Nephron progenitor cell (in vitro differentiated cells): ENCODE measurements around the gene USP51.
"Not testable (repeated sequence)": the region's sequence is repeated elsewhere in the genome, so short reads cannot be mapped to it uniquely, and the experiment has no call there.

Experiments
- DNase-seq: peaks from one replicate; pipeline ENCODE4 v3.0.0; 2021
- H3K27ac Mint-ChIP-seq: 2 replicates; pipeline ENCODE4 v1.8.0; 2021; ENCODE audit warnings: mild to moderate bottlenecking, moderate library complexity, mixed read lengths
- H3K27me3 Mint-ChIP-seq: 2 replicates; pipeline ENCODE4 v1.8.0; 2021; ENCODE audit warnings: mild to moderate bottlenecking, low read depth, mixed read lengths; ENCODE audit not compliant: poor library complexity
- H3K36me3 Mint-ChIP-seq: 2 replicates; pipeline ENCODE4 v1.8.0; 2021; ENCODE audit warnings: low read depth, mixed read lengths
- H3K4me1 Mint-ChIP-seq: 2 replicates; pipeline ENCODE4 v1.8.0; 2021; ENCODE audit warnings: mixed read lengths
- H3K4me3 Mint-ChIP-seq: 2 replicates; pipeline ENCODE4 v1.8.0; 2021; ENCODE audit warnings: mild to moderate bottlenecking, moderate library complexity, mixed read lengths
- H3K9me3 Mint-ChIP-seq: 2 replicates; pipeline ENCODE4 v1.8.0; 2021; ENCODE audit warnings: mild to moderate bottlenecking, moderate library complexity, mixed read lengths
- TF ChIP-seq, protein P1 (sequence below): fragments of 200-600 bp; sonication (generic); IDR thresholded peaks from 2 replicates; pipeline ENCODE4 v1.5.0; 2021; ENCODE audit warnings: antibody characterized with exemption

The USP51 gene

DNA sequence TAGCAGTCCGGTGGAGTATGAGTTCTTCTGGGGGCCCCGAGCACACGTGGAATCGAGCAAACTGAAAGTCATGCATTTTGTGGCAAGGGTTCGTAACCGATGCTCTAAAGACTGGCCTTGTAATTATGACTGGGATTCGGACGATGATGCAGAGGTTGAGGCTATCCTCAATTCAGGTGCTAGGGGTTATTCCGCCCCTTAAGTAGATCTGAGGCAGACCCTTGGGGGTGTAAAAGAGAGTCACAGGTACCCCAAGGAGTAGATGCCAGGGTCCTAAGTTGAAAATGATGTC is 36.9 kb downstream of the USP51 start:
- Mint-ChIP-seq H3K4me1 (no peaks in the 10 kb centered on the region), H3K4me3 (peak overlapping the region; percentile 92), H3K27me3 (peaks cover 5% of the 10 kb centered on the region), H3K27ac (no peak overlapping the region), H3K9me3 (peaks cover 31% of the 10 kb centered on the region), H3K36me3 (no peaks in the 10 kb centered on the region)
- TF ChIP-seq, protein P1, sequence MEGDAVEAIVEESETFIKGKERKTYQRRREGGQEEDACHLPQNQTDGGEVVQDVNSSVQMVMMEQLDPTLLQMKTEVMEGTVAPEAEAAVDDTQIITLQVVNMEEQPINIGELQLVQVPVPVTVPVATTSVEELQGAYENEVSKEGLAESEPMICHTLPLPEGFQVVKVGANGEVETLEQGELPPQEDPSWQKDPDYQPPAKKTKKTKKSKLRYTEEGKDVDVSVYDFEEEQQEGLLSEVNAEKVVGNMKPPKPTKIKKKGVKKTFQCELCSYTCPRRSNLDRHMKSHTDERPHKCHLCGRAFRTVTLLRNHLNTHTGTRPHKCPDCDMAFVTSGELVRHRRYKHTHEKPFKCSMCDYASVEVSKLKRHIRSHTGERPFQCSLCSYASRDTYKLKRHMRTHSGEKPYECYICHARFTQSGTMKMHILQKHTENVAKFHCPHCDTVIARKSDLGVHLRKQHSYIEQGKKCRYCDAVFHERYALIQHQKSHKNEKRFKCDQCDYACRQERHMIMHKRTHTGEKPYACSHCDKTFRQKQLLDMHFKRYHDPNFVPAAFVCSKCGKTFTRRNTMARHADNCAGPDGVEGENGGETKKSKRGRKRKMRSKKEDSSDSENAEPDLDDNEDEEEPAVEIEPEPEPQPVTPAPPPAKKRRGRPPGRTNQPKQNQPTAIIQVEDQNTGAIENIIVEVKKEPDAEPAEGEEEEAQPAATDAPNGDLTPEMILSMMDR: no peak
- DNase-seq: no peak

DNA sequence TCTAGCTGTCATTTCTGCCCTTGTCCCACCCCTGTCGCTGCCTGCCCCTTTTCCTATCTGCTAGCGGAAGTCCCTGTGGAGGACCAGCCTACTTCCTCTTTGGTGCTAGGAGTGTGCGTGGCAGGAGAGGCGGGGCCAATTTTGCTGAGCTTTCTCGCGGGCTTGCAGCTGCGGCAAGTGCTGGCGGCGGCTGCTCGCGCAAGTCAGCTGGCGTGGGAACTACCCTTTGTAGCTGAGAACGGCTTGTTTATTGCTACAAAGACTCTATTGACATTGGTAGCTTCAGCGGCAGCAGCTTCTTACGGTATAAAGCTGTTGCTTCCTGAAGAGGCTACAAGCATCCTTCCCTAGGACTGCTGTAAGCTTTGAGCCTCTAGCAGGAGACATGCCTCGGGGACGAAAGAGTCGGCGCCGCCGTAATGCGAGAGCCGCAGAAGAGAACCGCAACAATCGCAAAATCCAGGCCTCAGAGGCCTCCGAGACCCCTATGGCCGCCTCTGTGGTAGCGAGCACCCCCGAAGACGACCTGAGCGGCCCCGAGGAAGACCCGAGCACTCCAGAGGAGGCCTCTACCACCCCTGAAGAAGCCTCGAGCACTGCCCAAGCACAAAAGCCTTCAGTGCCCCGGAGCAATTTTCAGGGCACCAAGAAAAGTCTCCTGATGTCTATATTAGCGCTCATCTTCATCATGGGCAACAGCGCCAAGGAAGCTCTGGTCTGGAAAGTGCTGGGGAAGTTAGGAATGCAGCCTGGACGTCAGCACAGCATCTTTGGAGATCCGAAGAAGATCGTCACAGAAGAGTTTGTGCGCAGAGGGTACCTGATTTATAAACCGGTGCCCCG is 37.4 kb downstream of the USP51 start, which contains the start of gene MAGEH1:
Gene MAGEH1 (plus strand): TSS at position 138 of the 843 bp plus-strand sequence. CDS start 248 bp downstream, at position 386.
- TF ChIP-seq, protein P1: no peak
- Mint-ChIP-seq H3K27ac (peak within 1 kb of the TSS; percentile 72), H3K4me1 (no peaks in the 10 kb centered on the region), H3K27me3 (peaks cover 5% of the 10 kb centered on the region), H3K4me3 (peak within 1 kb of the TSS; percentile 92), H3K9me3 (peaks cover 36% of the 10 kb centered on the region), H3K36me3 (no peaks in the 10 kb centered on the region)
- peak; percentile 69 for DNase-seq

DNA sequence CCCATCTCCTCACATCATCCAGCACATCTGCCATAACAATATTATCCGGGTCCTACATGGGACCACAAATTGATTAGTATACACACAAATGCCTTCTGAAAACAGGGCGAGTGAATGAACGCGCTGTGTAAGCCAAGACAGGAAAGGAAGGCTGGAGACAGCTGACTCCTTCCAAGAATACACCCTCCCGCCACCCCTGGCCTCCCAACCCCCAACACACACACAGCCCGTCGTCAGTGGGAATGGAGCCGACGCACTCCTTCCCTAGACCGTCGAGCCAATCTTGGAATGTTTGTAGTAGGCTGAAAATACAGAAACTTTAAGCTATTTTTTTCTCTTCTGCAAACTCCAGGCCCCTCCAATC is 38.0 kb downstream of the USP51 start:
- Mint-ChIP-seq H3K27ac (no peak overlapping the region), H3K4me3 (peak overlapping the region; percentile 92), H3K4me1 (no peaks in the 10 kb centered on the region), H3K36me3 (no peaks in the 10 kb centered on the region), H3K9me3 (peaks cover 42% of the 10 kb centered on the region), H3K27me3 (peaks cover 6% of the 10 kb centered on the region)
- TF ChIP-seq, protein P1: no peak
- DNase-seq: no peak

DNA sequence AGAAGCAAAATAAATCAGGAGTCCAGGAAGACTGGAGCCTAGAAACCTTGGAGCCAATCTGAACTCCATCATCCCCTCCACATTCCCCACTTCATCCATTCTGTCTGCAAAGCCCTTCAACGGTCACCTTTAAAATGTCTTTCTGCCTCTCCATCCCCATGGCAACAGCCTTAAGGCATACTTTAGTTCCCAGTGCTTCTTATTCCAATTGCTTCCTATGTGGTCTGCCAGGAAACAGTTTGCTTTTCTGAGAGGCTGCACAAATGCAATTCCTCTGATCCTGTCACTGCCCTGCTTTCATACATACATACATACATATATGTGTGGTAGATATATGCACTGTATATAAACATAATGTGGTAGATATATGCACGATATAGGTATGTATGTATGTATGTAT is 38.5 kb downstream of the USP51 start:
- Mint-ChIP-seq H3K36me3 (no peaks in the 10 kb centered on the region), H3K27ac (no peak overlapping the region), H3K27me3 (peaks cover 11% of the 10 kb centered on the region), H3K4me3 (peak overlapping the region; percentile 92), H3K4me1 (no peaks in the 10 kb centered on the region), H3K9me3 (peaks cover 46% of the 10 kb centered on the region)
- TF ChIP-seq, protein P1: no peak
- no peak for DNase-seq

DNA sequence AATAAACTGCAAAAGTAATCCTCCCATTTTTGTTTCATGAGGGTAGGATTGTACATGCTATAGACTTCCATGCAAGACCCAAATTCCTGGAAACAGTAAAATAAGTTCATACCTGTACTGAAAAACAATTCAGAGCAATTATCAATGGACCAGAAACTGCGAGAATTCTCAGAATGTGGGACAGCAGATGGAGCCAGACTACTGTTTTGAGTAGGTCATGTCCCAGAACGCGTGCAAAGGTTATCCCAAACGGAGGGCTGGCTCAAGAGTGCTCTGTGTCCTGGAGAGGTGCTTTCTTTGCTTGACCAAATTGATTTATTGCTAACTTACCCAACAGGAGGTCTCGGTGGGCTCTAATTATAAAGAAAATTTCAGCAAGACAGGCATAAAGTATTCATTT is 39.4 kb downstream of the USP51 start:
- Mint-ChIP-seq H3K4me1 (no peaks in the 10 kb centered on the region), H3K27me3 (peaks cover 11% of the 10 kb centered on the region), H3K9me3 (peaks cover 54% of the 10 kb centered on the region), H3K27ac (no peak overlapping the region), H3K4me3 (no peak overlapping the region), H3K36me3 (no peaks in the 10 kb centered on the region)
- DNase-seq: peak; percentile 3
- TF ChIP-seq, protein P1: no peak

DNA sequence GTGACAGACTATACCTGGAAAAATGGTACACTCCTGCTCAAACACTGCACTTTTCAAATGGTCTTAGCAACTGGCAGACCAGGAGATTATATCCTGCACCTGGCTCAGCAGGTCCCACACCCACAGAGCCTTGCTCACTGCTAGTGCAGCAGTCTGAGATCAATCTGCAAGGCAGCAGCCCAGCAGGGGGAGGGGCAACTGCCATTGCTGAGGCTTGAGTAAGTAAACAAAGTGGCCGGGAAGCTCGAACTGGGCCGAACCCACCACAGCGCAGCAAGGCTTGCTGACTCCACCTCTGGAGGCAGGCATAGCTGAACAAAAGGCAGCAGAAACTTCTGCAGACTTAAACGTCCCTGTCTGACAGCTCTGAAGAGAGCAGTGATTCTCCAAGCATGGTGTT is 46.2 kb downstream of the USP51 start:
- not testable (repeated sequence) for H3K4me1 Mint-ChIP-seq, H3K27ac Mint-ChIP-seq, H3K4me3 Mint-ChIP-seq, DNase-seq, H3K36me3 Mint-ChIP-seq
- Mint-ChIP-seq H3K9me3 (peaks cover 77% of the 10 kb centered on the region), H3K27me3 (peaks cover 16% of the 10 kb centered on the region)
